NCI-H2196 (cell line): ENCODE data around the gene ARL13A.
"Not testable (repeated sequence)": the region's sequence is repeated elsewhere in the genome, so short reads cannot be mapped to it uniquely, and the experiment has no call there.

Source experiments
- DNase-seq: peaks from one replicate; lab custom pipeline; 2025; ENCODE audit not compliant: unreplicated experiment; lab: John Stamatoyannopoulos, UW

Gene ARL13A

GRCh38 chrX:100984818-100985217 lies 15.3 kb downstream of the ARL13A start:
- DNase-seq: no peak

- DNase-seq: no peak
Observed at GRCh38 chrX:100990139-100990538, 20.6 kb downstream of the ARL13A start.

GRCh38 chrX:100994352-100995281 lies 25.1 kb downstream of the ARL13A start:
- no peak for DNase-seq

- no peak for DNase-seq
Observed at GRCh38 chrX:100995469-100995868, 26.0 kb downstream of the ARL13A start.

GRCh38 chrX:100999451-100999850 lies 29.9 kb downstream of the ARL13A start:
- no peak for DNase-seq

- DNase-seq: no peak
Observed at GRCh38 chrX:101009090-101009489, 39.6 kb downstream of the ARL13A start.

GRCh38 chrX:101012031-101012430 lies 42.5 kb downstream of the ARL13A start:
- DNase-seq: not testable (repeated sequence)

GRCh38 chrX:101022020-101022419 lies 52.5 kb downstream of the ARL13A start:
- DNase-seq: no peak

GRCh38 chrX:101025126-101025525 lies 55.6 kb downstream of the ARL13A start:
- DNase-seq: no peak

- no peak for DNase-seq
Observed at GRCh38 chrX:101028562-101028961, 59.1 kb downstream of the ARL13A start.

GRCh38 chrX:101029665-101030064 lies 60.2 kb downstream of the ARL13A start:
- no peak for DNase-seq

GRCh38 chrX:101037231-101037630 lies 67.7 kb downstream of the ARL13A start:
- no peak for DNase-seq

GRCh38 chrX:101040197-101040596 lies 70.7 kb downstream of the ARL13A start:
- DNase-seq: no peak
